Right renal cortex interstitium (tissue), 3 donors: Measurements from ENCODE around the gene LYZL1. TPM values are rescaled to one million over a fixed set of nuclear protein-coding genes. Genes with fewer than 3 reads are reported as not detected.
"Not testable (repeated sequence)": the region's sequence is repeated elsewhere in the genome, so short reads cannot be mapped to it uniquely, and the experiment has no call there.

Source experiments
- DNase-seq, 3 donors: peaks; one replicate each; pipeline ENCODE4 v3.0.0-alpha.2; 2013; ENCODE audit warnings: low read depth in 3 of 3, low spot score in 2 of 3
- polyA plus RNA-seq, 3 donors: library from polyadenylated mRNA; unstranded; fragments of 120-200 nt; gene quantifications; one replicate each; pipeline ENCODE4 v1.2.1, GENCODE V29; 2013; ENCODE audit not compliant: insufficient read length in 3 of 3

The LYZL1 gene
- polyA plus RNA-seq, 3 donors: not detected

DNA sequence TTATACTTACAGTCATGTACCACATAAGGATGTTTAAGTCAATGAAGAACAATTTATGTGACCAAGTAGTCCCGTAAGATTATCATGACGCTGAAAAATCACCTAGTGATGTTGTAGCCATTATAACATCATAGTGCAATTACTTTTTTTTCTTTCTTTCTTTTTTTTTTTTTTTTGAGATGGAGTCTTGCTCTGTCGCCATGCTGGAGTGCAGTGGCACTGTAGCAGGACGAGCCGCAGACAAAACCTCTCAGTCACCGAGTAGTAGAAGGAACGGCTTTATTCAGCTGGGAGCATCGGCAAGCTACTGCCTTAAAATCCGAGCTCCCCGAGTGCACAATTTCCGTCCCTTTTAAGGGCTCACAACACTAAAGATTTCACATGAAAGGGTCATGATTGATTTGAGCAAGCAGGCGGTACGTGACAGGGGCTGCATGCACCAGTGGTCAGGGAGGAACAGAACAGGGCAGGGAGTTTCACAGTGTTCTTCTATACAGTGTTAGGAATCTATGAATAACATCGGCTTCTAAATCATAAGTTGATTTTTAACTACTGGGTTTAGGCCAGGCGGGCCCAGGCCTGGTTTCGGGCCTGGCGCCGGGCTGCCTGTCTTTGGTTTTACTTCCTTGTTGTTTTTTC, 71.5 kb downstream of the LYZL1 start:
- not testable (repeated sequence) for DNase-seq
